Activated naive CD8-positive, alpha-beta T cell treated with anti-CD3 and anti-CD28 coated beads, Interleukin-2, amount 10 ng/mL, durations not matched to agents 7 days and 5 days (primary cell): Measurements from ENCODE around the gene NLRP9. TPM values are rescaled to one million over a fixed set of nuclear protein-coding genes. Genes with fewer than 3 reads are reported as not detected.

Experiments used
- total RNA-seq, 2 experiments: library from RNA; stranded (reverse); gene quantifications; one replicate each; pipeline ENCODE4 v1.2.3, GENCODE V29; 2021

NLRP9 gene
- total RNA-seq, 2 experiments from 2014 or later = not detected

Other genes starting within 250 kb of the NLRP9 start
- gene SSC5D, start 250.0 kb downstream of the NLRP9 start, total RNA-seq = 1 to 10 TPM in 1 of 2 experiments, under 1 TPM in 1; 0.86 to 1.1 TPM
- gene SBK2, start 201.3 kb downstream of the NLRP9 start, total RNA-seq = not detected
- not detected for gene SBK3, start 192.9 kb downstream of the NLRP9 start, total RNA-seq
- 10 to 100 TPM; 10.1 to 10.4 TPM for gene ZNF579, start 157.6 kb downstream of the NLRP9 start, total RNA-seq
- 10 to 100 TPM; 16.0 to 18.4 TPM for gene FIZ1, start 138.9 kb downstream of the NLRP9 start, total RNA-seq
- 10 to 100 TPM; 25.2 to 26.6 TPM for gene ZNF524, start 138.1 kb downstream of the NLRP9 start, total RNA-seq
- 10 to 100 TPM; 18.3 to 18.6 TPM for gene ZNF865, start 132.8 kb downstream of the NLRP9 start, total RNA-seq
- 1 to 10 TPM; 6.3 to 7.6 TPM for gene ZNF784, start 113.8 kb downstream of the NLRP9 start, total RNA-seq
- gene ZNF580, start 97.4 kb downstream of the NLRP9 start, total RNA-seq = 10 to 100 TPM; 56.6 to 59.8 TPM
- 10 to 100 TPM; 28.6 to 31.7 TPM for gene ZNF581, start 94.8 kb downstream of the NLRP9 start, total RNA-seq
- 10 to 100 TPM; 12.1 to 13.4 TPM for gene CCDC106, start 90.2 kb downstream of the NLRP9 start, total RNA-seq
- 100 to 1,000 TPM; 257 to 267 TPM for gene U2AF2, start 83.4 kb downstream of the NLRP9 start, total RNA-seq
- gene EPN1, start 63.2 kb downstream of the NLRP9 start, total RNA-seq = 10 to 100 TPM; 55.3 to 58.2 TPM
- not detected for gene RFPL4A, start 20.7 kb upstream of the NLRP9 start, total RNA-seq
- not detected for gene RFPL4AL1, start 30.7 kb upstream of the NLRP9 start, total RNA-seq
- not detected for gene NLRP11, start 93.6 kb upstream of the NLRP9 start, total RNA-seq
- gene NLRP4, start 98.1 kb upstream of the NLRP9 start, total RNA-seq = not detected
- not detected for gene NLRP13, start 193.9 kb upstream of the NLRP9 start, total RNA-seq
- gene NLRP8, start 209.4 kb upstream of the NLRP9 start, total RNA-seq = not detected
- not detected for gene NLRP5, start 248.4 kb upstream of the NLRP9 start, total RNA-seq